Sigmoid colon (tissue), 4 donors: ENCODE results near the gene LHX8.

Experiments
- CTCF ChIP-seq, 4 experiments: fragments of 450-650 bp in 3 of 4; fragments of 200-600 bp in 1 of 4; IDR thresholded peaks; one replicate each; pipeline ENCODE4 v1.5.1; 2016 to 2019; ENCODE audit warnings: antibody characterized with exemption in 4 of 4, mild to moderate bottlenecking in 3 of 4, moderate library complexity in 2 of 4
- EP300 ChIP-seq, 4 donors: sonication (generic); formaldehyde crosslinking; IDR thresholded peaks; one replicate each; pipeline ENCODE4 v1.6.1; 2017; ENCODE audit warnings: antibody characterized with exemption in 4 of 4
- POLR2A ChIP-seq, 2 donors: fragments of 450-650 bp; IDR thresholded peaks; one replicate each; pipeline ENCODE4 v1.6.1; 2016; ENCODE audit warnings: antibody characterized with exemption in 2 of 2, mild to moderate bottlenecking in 2 of 2, moderate library complexity in 2 of 2
- POLR2AphosphoS5 ChIP-seq, 4 donors: sonication (generic); formaldehyde crosslinking; IDR thresholded peaks; one replicate each; pipeline ENCODE4 v1.6.1; 2017; ENCODE audit warnings: antibody characterized with exemption in 4 of 4

GRCh38 chr1:75097654-75098053 is 36.5 kb upstream of the LHX8 start:
- no peak for TF ChIP-seq POLR2A (IDR thresholded peaks at IDR 0.05)
- no peak for TF ChIP-seq CTCF (IDR thresholded peaks at IDR 0.05)
- no peak for TF ChIP-seq EP300 (IDR thresholded peaks at IDR 0.05)
- TF ChIP-seq POLR2AphosphoS5 (IDR thresholded peaks at IDR 0.05), result no peak
